ENCODE measurements around the gene KRTAP5-3. TPM values are rescaled to one million over a fixed set of nuclear protein-coding genes. Genes with fewer than 3 reads are reported as not detected.
A peak's percentile ranks its signal among the peaks of the same experiment; 100 is the strongest.

The KRTAP5-3 gene
- total and polyA plus RNA-seq, 2 of the 13 experiments (the other 11 are each of a cell fraction or from before 2014, with no cell fraction given) = not detected

- Histone ChIP-seq H2AFZ (ENCODE audit: low read length) (no peak overlapping the region), H3K9ac (ENCODE audit: insufficient read depth, low read depth, low read length) (peak overlapping the region; percentile 84; the same call in 1 of the 2 replicates), H3K4me3 (replicated peaks in 1 of 3; ENCODE audit: insufficient read depth in 1 of 3, low read depth in 2 of 3, low read length in 3 of 3) (peak overlapping the region; percentile 65 to 76 (median 72)), H3K9me3 (ENCODE audit: low read length) (peaks cover 8% of the 10 kb centered on the region), H3K4me1 (ENCODE audit: insufficient read depth, low read length) (peaks cover 37% of the 10 kb centered on the region), H4K20me1 (ENCODE audit: insufficient read depth, low read length) (peaks cover 18% of the 10 kb centered on the region; the same call in 1 of the 2 replicates), H3K27me3 (ENCODE audit: control insufficient read depth in 1 of 2, insufficient read depth in 2 of 2, low read length in 2 of 2) (peaks cover 1 to 17% of the 10 kb centered on the region in 2 experiments; a peak in 3 of 5 replicates), H3K79me2 (ENCODE audit: insufficient read depth, low read length) (no peaks in the 10 kb centered on the region), H3K4me2 (ENCODE audit: low read depth, low read length) (peak overlapping the region; percentile 93), H3K36me3 (replicated peaks in 1 of 2; ENCODE audit: control insufficient read depth in 1 of 2, insufficient read depth in 2 of 2, low read length in 2 of 2) (no peaks in the 10 kb centered on the region), H3K27ac (ENCODE audit: extremely low read length, insufficient read depth, low read length) (no peak overlapping the region)
- in situ Hi-C loops (cut with HindIII; ENCODE audit: extremely low pct_ligation_motif_present, low pct_unique_long_range_greater_than_20kb) = no loop called here
- ATAC-seq (peak; percentile 68), DNase-seq (ENCODE audit: low spot score) (no peak), FAIRE-seq (no peak)
- no TSS peak for BruUV-seq (replicated peaks)
- 0% methylated on average over 3 of the region's 7 CpGs for WGBS (ENCODE audit: low lambda C conversion rate)
- ChIA-PET CTCF (ENCODE audit: low intra/inter-chr PET ratio, low total read pairs) (interaction anchor here (0.9 to 2.3 kb wide), 2 partner anchors 28 to 33 kb away, joined by 3 to 17 read pairs; no protein-coding TSS in a partner anchor), POLR2A (interaction anchor here (0.7 to 1.6 kb wide), 5 partner anchors 15 to 415 kb away, joined by 3 to 5 read pairs (median 3); no protein-coding TSS in a partner anchor)
- intact Hi-C loops (cut with micrococcal nuclease; ENCODE audit: unreplicated experiment) = loop anchor here (2.0 kb wide), 2 partner anchors 19 to 33 kb away; no protein-coding TSS in a partner anchor
- no peak for TF ChIP-seq NFIC (IDR thresholded peaks at IDR 0.05; ENCODE audit: low read length)
- no peak for TF ChIP-seq HIVEP1 (CRISPR knock-in tag; IDR thresholded peaks at IDR 0.05)
- TF ChIP-seq SAP130 (CRISPR knock-in tag; IDR thresholded peaks at IDR 0.05; ENCODE audit: low read depth) = peak; percentile 12
- no peak for TF ChIP-seq NR3C1 (CRISPR knock-in tag; IDR thresholded peaks at IDR 0.05)
- 0 out of 2 replicates have a peak, but pooled peaks have one; percentile 18 for TF ChIP-seq NRL (CRISPR knock-in tag; IDR thresholded peaks at IDR 0.05; ENCODE audit: borderline replicate concordance)
- no peak for TF ChIP-seq HNRNPH1 (optimal IDR thresholded peaks at IDR 0.05; ENCODE audit: low read depth, low read length)
- TF ChIP-seq, protein P1, sequence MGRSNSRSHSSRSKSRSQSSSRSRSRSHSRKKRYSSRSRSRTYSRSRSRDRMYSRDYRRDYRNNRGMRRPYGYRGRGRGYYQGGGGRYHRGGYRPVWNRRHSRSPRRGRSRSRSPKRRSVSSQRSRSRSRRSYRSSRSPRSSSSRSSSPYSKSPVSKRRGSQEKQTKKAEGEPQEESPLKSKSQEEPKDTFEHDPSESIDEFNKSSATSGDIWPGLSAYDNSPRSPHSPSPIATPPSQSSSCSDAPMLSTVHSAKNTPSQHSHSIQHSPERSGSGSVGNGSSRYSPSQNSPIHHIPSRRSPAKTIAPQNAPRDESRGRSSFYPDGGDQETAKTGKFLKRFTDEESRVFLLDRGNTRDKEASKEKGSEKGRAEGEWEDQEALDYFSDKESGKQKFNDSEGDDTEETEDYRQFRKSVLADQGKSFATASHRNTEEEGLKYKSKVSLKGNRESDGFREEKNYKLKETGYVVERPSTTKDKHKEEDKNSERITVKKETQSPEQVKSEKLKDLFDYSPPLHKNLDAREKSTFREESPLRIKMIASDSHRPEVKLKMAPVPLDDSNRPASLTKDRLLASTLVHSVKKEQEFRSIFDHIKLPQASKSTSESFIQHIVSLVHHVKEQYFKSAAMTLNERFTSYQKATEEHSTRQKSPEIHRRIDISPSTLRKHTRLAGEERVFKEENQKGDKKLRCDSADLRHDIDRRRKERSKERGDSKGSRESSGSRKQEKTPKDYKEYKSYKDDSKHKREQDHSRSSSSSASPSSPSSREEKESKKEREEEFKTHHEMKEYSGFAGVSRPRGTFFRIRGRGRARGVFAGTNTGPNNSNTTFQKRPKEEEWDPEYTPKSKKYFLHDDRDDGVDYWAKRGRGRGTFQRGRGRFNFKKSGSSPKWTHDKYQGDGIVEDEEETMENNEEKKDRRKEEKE (IDR thresholded peaks at IDR 0.05) = no peak
- no peak for TF ChIP-seq ARNTL (CRISPR knock-in tag; IDR thresholded peaks at IDR 0.05)
- TF ChIP-seq HOXD1 (CRISPR knock-in tag; IDR thresholded peaks at IDR 0.05) = no peak
- no peak for TF ChIP-seq ZNF558 (CRISPR knock-in tag; IDR thresholded peaks at IDR 0.05; ENCODE audit: borderline replicate concordance)
- 0 out of 2 replicates have a peak, but pooled peaks have one; percentile 54 for TF ChIP-seq ZNF687 (CRISPR knock-in tag; IDR thresholded peaks at IDR 0.05)
- no peak for TF ChIP-seq NCOA2 (CRISPR knock-in tag; IDR thresholded peaks at IDR 0.05)
- no peak for TF ChIP-seq ZNF616 (CRISPR knock-in tag; IDR thresholded peaks at IDR 0.05; ENCODE audit: low read depth)
- no peak for TF ChIP-seq CC2D1A (CRISPR knock-in tag; IDR thresholded peaks at IDR 0.05)
- TF ChIP-seq ZNF615 (CRISPR knock-in tag; IDR thresholded peaks at IDR 0.05; ENCODE audit: borderline replicate concordance) = no peak
- no peak for TF ChIP-seq ZNF790 (CRISPR knock-in tag; IDR thresholded peaks at IDR 0.05; ENCODE audit: borderline replicate concordance)
- no peak for TF ChIP-seq ZNF878 (CRISPR knock-in tag; IDR thresholded peaks at IDR 0.05)
- TF ChIP-seq ZNF549 (CRISPR knock-in tag; IDR thresholded peaks at IDR 0.05) = no peak
- no peak for TF ChIP-seq ZC3H13 (CRISPR knock-in tag; IDR thresholded peaks at IDR 0.05)
- TF ChIP-seq MBNL3 (CRISPR knock-in tag; conservative IDR thresholded peaks at IDR 0.05) = no peak
- TF ChIP-seq PAX8 (CRISPR knock-in tag; IDR thresholded peaks at IDR 0.05; ENCODE audit: borderline replicate concordance) = no peak
These were observed 34.4 kb downstream of the KRTAP5-3 start for GRCh38 chr11:1573903-1574237.
